Activated CD4-positive, alpha-beta T cell treated with anti-CD3 and anti-CD28 coated beads, Interleukin-2, Interleukin-6, amounts not matched to agents 100 ng/mL and 50 ng/mL, durations not matched to agents 16 hours and 8 hours (primary cell): ENCODE measurements around the gene LYPD1.

Experiments
- DNase-seq: peaks from one replicate; pipeline ENCODE4 v3.0.0-alpha.2; 2020

The LYPD1 gene

GRCh38 chr2:132627536-132627935, 42.5 kb downstream of the LYPD1 start:
- no peak for DNase-seq

GRCh38 chr2:132623096-132623839, 46.7 kb downstream of the LYPD1 start:
- no peak for DNase-seq

GRCh38 chr2:132621131-132621875, 48.7 kb downstream of the LYPD1 start:
- DNase-seq = no peak

- no peak for DNase-seq
Observed at GRCh38 chr2:132620115-132620514, 49.9 kb downstream of the LYPD1 start.

- DNase-seq = no peak
Observed at GRCh38 chr2:132618734-132619133, 51.3 kb downstream of the LYPD1 start.

- DNase-seq = no peak
Observed at GRCh38 chr2:132617989-132618388, 52.0 kb downstream of the LYPD1 start.

GRCh38 chr2:132615329-132616085, 54.5 kb downstream of the LYPD1 start:
- no peak for DNase-seq

GRCh38 chr2:132611719-132612118, 58.3 kb downstream of the LYPD1 start:
- DNase-seq = no peak

GRCh38 chr2:132609101-132609890, 60.7 kb downstream of the LYPD1 start:
- no peak for DNase-seq

GRCh38 chr2:132608311-132608710, 61.7 kb downstream of the LYPD1 start:
- no peak for DNase-seq

- DNase-seq = no peak
Observed at GRCh38 chr2:132607426-132608090, 62.4 kb downstream of the LYPD1 start.

- DNase-seq = no peak
Observed at GRCh38 chr2:132606649-132607048, 63.4 kb downstream of the LYPD1 start.

- no peak for DNase-seq
Observed at GRCh38 chr2:132605236-132606180, 64.5 kb downstream of the LYPD1 start.

GRCh38 chr2:132604561-132604960, 65.4 kb downstream of the LYPD1 start:
- no peak for DNase-seq

- DNase-seq = no peak
Observed at GRCh38 chr2:132599556-132599955, 70.4 kb downstream of the LYPD1 start.

- no peak for DNase-seq
Observed at GRCh38 chr2:132598536-132598935, 71.5 kb downstream of the LYPD1 start.

GRCh38 chr2:132597831-132598230, 72.2 kb downstream of the LYPD1 start:
- no peak for DNase-seq

- DNase-seq = no peak
Observed at GRCh38 chr2:132597166-132597565, 72.8 kb downstream of the LYPD1 start.

- no peak for DNase-seq
Observed at GRCh38 chr2:132595693-132596092, 74.3 kb downstream of the LYPD1 start.

- DNase-seq = no peak
Observed at GRCh38 chr2:132595186-132595585, 74.8 kb downstream of the LYPD1 start.
